GM12891 (cell line): ENCODE data around the gene CADM2.

Experiments
- DNase-seq: peaks from one replicate; pipeline ENCODE4 v3.0.0; 2011; ENCODE audit warnings: low spot score; ENCODE audit not compliant: insufficient read length
- FAIRE-seq: peaks from 2 replicates; lab custom pipeline; 2011; peaks lifted over from hg19 to GRCh38; lab: Jason Lieb, UNC
- PAX5 ChIP-seq: IDR thresholded peaks from 2 replicates; pipeline ENCODE4 v1.6.1; 2011; ENCODE audit warnings: low read length, moderate library complexity, mild to moderate bottlenecking; ENCODE audit not compliant: insufficient read depth, severe bottlenecking
- POLR2A ChIP-seq: IDR thresholded peaks from 2 replicates; pipeline ENCODE4 v1.6.1; 2011; ENCODE audit warnings: low read depth, low read length, control low read depth
- POLR2AphosphoS5 ChIP-seq: IDR thresholded peaks from 2 replicates; pipeline ENCODE4 v1.6.1; 2011; ENCODE audit warnings: low read depth, low read length, control low read depth
- POU2F2 ChIP-seq: IDR thresholded peaks from 2 replicates; pipeline ENCODE4 v1.6.1; 2011; ENCODE audit warnings: low read depth, mild to moderate bottlenecking, control low read depth, low read length, moderate library complexity
- SPI1 ChIP-seq: IDR thresholded peaks from 2 replicates; pipeline ENCODE4 v1.6.1; 2011; ENCODE audit warnings: low read depth, low read length, control low read depth
- TAF1 ChIP-seq: IDR thresholded peaks from 2 replicates; pipeline ENCODE4 v1.6.1; 2011; ENCODE audit warnings: low read depth, low read length, control low read depth

CADM2 gene

GRCh38 chr3:85210540-85210939 is 251.8 kb downstream of the CADM2 start:
- TF ChIP-seq POLR2A (no peak), SPI1 (no peak), POLR2AphosphoS5 (no peak), TAF1 (no peak), POU2F2 (no peak), PAX5 (no peak)
- no peak for FAIRE-seq
- no peak for DNase-seq

DNA sequence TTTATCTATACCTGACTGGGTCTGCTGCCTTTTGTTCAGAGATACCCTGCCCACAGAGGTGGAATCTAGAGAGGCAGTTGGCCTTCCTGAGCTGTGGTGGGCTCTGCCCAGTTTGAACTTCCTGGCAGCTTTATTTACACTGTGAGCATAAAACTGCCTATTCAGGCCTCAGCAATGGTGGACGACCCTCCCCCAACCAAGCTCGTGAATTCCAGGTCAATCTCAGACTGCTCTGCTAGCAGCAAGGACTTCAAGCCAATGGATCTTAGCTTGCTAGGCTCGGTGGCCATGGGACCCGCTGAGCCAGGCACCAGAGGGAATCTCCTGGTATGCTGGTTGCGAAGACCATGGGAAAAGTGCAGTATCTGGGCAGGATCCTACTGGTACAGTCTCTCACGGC is 270.2 kb downstream of the CADM2 start:
- TF ChIP-seq TAF1 (no peak), POLR2AphosphoS5 (no peak), SPI1 (no peak), PAX5 (no peak), POLR2A (no peak), POU2F2 (no peak)
- no peak for FAIRE-seq
- DNase-seq: no peak

DNA sequence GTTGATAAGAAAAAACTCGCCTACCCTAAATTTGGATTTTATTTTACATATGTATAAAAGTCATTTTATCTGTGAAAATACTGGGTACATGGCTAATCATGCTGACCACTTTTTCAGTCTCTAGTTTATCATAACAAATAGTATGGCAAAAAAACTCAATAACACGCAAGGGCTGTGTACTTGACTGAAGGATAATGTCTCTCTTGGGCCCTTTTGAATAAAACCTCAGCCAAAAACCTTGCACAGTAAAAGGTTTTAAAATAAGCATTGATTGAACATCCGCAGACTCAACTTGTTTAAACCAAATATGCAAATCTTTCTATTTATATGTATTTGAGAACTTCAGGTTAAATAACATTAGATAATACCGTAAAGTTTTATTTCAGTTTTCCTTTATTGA is 285.3 kb downstream of the CADM2 start:
- no peak for FAIRE-seq
- no peak for DNase-seq
- TF ChIP-seq POLR2AphosphoS5 (no peak), SPI1 (no peak), PAX5 (no peak), POU2F2 (no peak), TAF1 (no peak), POLR2A (no peak)

DNA sequence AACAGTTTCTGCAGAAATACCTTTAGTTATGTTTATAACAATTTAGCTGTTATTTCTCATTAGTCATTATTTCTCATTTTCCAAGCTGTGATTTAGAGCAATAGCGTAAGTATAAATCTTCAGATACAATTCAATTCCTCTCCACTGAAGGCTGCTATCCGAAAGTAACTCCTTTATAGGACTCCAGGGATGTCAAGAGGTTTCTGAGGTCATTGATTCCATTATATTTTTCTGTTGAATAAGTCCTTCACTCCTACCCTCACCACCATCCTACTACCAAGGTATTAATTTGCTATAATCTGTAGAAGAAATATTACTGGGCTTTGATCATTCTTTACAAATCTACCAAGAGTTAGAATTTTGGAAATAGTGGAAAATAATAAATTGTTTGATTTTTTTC is 285.7 kb downstream of the CADM2 start:
- no peak for TF ChIP-seq POLR2A
- DNase-seq (no peak), FAIRE-seq (no peak)

- TF ChIP-seq POLR2A (no peak), TAF1 (no peak), SPI1 (no peak), POLR2AphosphoS5 (no peak), PAX5 (no peak), POU2F2 (no peak)
- DNase-seq (no peak), FAIRE-seq (no peak)
Observed at GRCh38 chr3:85251766-85252165, 293.0 kb downstream of the CADM2 start.

DNA sequence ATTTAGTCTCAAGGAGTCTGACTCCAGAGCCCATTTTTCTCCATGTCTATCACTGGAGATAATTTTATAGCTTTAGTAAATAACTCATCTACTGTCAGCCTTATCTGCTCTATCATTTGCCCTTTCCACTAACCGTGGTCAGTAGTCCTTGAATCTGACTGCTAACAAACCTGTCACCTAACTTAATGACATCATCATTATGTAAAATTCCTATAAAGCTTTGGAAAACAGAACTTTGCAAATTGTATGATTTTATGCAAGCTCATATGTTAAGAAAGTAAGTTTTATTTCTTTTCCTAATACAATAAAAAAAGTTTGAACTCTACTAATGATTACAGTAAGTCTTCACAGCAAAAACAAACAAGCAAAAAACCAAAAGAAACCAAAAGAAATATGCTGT is 293.9 kb downstream of the CADM2 start:
- FAIRE-seq (no peak), DNase-seq (no peak)
- no peak for TF ChIP-seq TAF1
- no peak for TF ChIP-seq PAX5
- TF ChIP-seq SPI1: no peak
- TF ChIP-seq POU2F2: no peak
- TF ChIP-seq POLR2A: no peak
- no peak for TF ChIP-seq POLR2AphosphoS5

GRCh38 chr3:85254738-85255137 is 295.9 kb downstream of the CADM2 start:
- no peak for DNase-seq
- no peak for FAIRE-seq
- TF ChIP-seq SPI1 (no peak), POU2F2 (no peak), PAX5 (no peak), POLR2AphosphoS5 (no peak), TAF1 (no peak), POLR2A (no peak)

DNA sequence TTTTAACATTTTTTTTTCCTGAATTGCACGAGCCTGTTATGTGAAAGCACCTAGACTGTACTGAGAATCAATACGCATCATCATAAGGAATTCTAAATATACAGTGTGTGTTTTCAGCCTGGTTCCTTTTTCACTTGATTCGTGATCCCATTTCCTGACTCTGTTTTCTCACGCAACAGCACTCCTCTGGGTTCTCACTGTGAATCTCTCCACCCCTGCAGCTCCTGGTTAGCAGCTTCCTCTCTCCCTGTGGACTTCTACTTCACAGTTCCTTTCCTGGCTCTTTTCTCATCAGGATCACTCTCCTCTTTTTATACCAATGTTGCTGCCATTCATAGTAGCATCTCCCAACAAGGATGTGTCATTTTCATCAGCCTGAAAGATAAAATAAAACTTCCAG is 297.2 kb downstream of the CADM2 start:
- no peak for TF ChIP-seq POLR2AphosphoS5
- no peak for TF ChIP-seq SPI1
- TF ChIP-seq PAX5: no peak
- TF ChIP-seq POU2F2: no peak
- TF ChIP-seq TAF1: no peak
- no peak for TF ChIP-seq POLR2A
- DNase-seq: no peak
- no peak for FAIRE-seq

- TF ChIP-seq SPI1 (no peak), POLR2A (no peak), TAF1 (no peak), POU2F2 (no peak)
- DNase-seq (no peak), FAIRE-seq (no peak)
Observed at GRCh38 chr3:85258326-85258725, 299.5 kb downstream of the CADM2 start.

- DNase-seq: no peak
- no peak for FAIRE-seq
Observed at GRCh38 chr3:85258819-85259218, 300.0 kb downstream of the CADM2 start.

More at GRCh38 chr3:85258819-85259218, 300.0 kb downstream of the CADM2 start:
- TF ChIP-seq POLR2AphosphoS5: no peak
- TF ChIP-seq SPI1: no peak
- TF ChIP-seq TAF1: no peak
- no peak for TF ChIP-seq POLR2A
- TF ChIP-seq PAX5: no peak
